ENCODE measurements around the gene HMCN1. TPM values are rescaled to one million over a fixed set of nuclear protein-coding genes. Genes with fewer than 3 reads are reported as not detected.
"Not testable (repeated sequence)": the region's sequence is repeated elsewhere in the genome, so short reads cannot be mapped to it uniquely, and the experiment has no call there.

HMCN1 gene
- total RNA-seq, 6 experiments from 2014 or later = 4.7 to 7.5 (median 5.7) TPM

GRCh38 chr1:185880779-185881333 is 146.7 kb downstream of the HMCN1 start:
- ATAC-seq = peak; percentile 99 to 100 (median 99)
- intact Hi-C loops (cut with DNase I) = no loop called here
- Histone ChIP-seq H3K9me3 (no peaks in the 10 kb centered on the region), H3K36me3 (no peaks in the 10 kb centered on the region), H3K27ac (peak overlapping the region; percentile 30 to 66 (median 40)), H3K27me3 (no peaks in the 10 kb centered on the region), H3K4me3 (peak overlapping the region in 1 of 3 donors; percentile 19), H3K4me1 (peaks cover 0 to 15% (median 4%) of the 10 kb centered on the region in 4 donors)
- 22% methylated on average over 1 of the region's 7 CpGs for WGBS (ENCODE audit: insufficient coverage, low coverage, low lambda C conversion rate, missing lambda C conversion rate)
- peak; percentile 69 to 93 (median 79) for DNase-seq
- TF ChIP-seq CTCF (IDR thresholded peaks at IDR 0.05) = no peak
- TF ChIP-seq POLR2A (IDR thresholded peaks at IDR 0.05) = peak; percentile 21

- TF ChIP-seq CTCF (IDR thresholded peaks at IDR 0.05) (no peak), POLR2A (IDR thresholded peaks at IDR 0.05) (no peak)
- no peaks in the 10 kb centered on the region for H3K36me3 ChIP-seq
- H3K27ac ChIP-seq = no peak overlapping the region
- intact Hi-C loops (cut with DNase I) = no loop called here
- ATAC-seq = no peak
- no peak for DNase-seq
- H3K9me3 ChIP-seq = no peaks in the 10 kb centered on the region
- H3K4me1 ChIP-seq = peaks cover 0 to 8% (median 2%) of the 10 kb centered on the region in 4 donors
- no peaks in the 10 kb centered on the region for H3K27me3 ChIP-seq
- WGBS (ENCODE audit: insufficient coverage, low coverage, low lambda C conversion rate, missing lambda C conversion rate) = 50% methylated on average over 1 of the region's 1 CpG
- no peak overlapping the region for H3K4me3 ChIP-seq
Observed at GRCh38 chr1:185886046-185886445, 151.9 kb downstream of the HMCN1 start.

GRCh38 chr1:185886671-185887070 is 152.5 kb downstream of the HMCN1 start:
- ATAC-seq (peak in 3 of 4 donors; percentile 56 to 82 (median 64)), DNase-seq (peak in 1 of 3 donors; percentile 46)
- Histone ChIP-seq H3K36me3 (no peaks in the 10 kb centered on the region), H3K4me1 (peaks cover 0 to 2% (median 0%) of the 10 kb centered on the region in 4 donors), H3K9me3 (no peaks in the 10 kb centered on the region), H3K4me3 (no peak overlapping the region), H3K27me3 (no peaks in the 10 kb centered on the region), H3K27ac (no peak overlapping the region)
- TF ChIP-seq POLR2A (IDR thresholded peaks at IDR 0.05) = no peak
- 18% methylated on average over 4 of the region's 4 CpGs for WGBS (ENCODE audit: insufficient coverage, low coverage, low lambda C conversion rate, missing lambda C conversion rate)
- intact Hi-C loops (cut with DNase I) = no loop called here

- H3K4me3 ChIP-seq = not testable (repeated sequence)
- WGBS (ENCODE audit: insufficient coverage, low coverage, low lambda C conversion rate, missing lambda C conversion rate) = 83% methylated on average over 20 of the region's 26 CpGs
Observed at GRCh38 chr1:185892831-185893403, 158.7 kb downstream of the HMCN1 start.

GRCh38 chr1:185894791-185895190 is 160.6 kb downstream of the HMCN1 start:
- TF ChIP-seq CTCF (IDR thresholded peaks at IDR 0.05) (no peak), POLR2A (IDR thresholded peaks at IDR 0.05) (no peak)
- no peak overlapping the region for H3K4me3 ChIP-seq
- H3K27me3 ChIP-seq = no peaks in the 10 kb centered on the region
- intact Hi-C loops (cut with DNase I) = no loop called here
- no peaks in the 10 kb centered on the region for H3K9me3 ChIP-seq
- DNase-seq (no peak), ATAC-seq (no peak)
- no peak overlapping the region for H3K27ac ChIP-seq
- no peaks in the 10 kb centered on the region for H3K4me1 ChIP-seq
- WGBS (ENCODE audit: insufficient coverage, low coverage, low lambda C conversion rate, missing lambda C conversion rate) = 64% methylated on average over 3 of the region's 3 CpGs
- H3K36me3 ChIP-seq = no peaks in the 10 kb centered on the region

More at GRCh38 chr1:185892831-185893403, 158.7 kb downstream of the HMCN1 start:
- H3K4me1 ChIP-seq; intact Hi-C loops (cut with DNase I); H3K27ac ChIP-seq; H3K36me3 ChIP-seq; H3K27me3 ChIP-seq; H3K9me3 ChIP-seq; DNase-seq; ATAC-seq: not testable (repeated sequence)

Data from right lobe of liver (tissue), 6 donors.